Stromal cell of bone marrow (primary cell): ENCODE data around the gene PNLIPRP2.
A peak's percentile ranks its signal among the peaks of the same experiment; 100 is the strongest.

Experiments
- DNase-seq: peaks from one replicate; pipeline ENCODE4 v3.0.0-alpha.2; 2012; ENCODE audit warnings: low read depth

PNLIPRP2 gene

GRCh38 chr10:116655568-116655967 is 34.8 kb downstream of the PNLIPRP2 start:
- DNase-seq: no peak

- DNase-seq: no peak
These were observed 35.3 kb downstream of the PNLIPRP2 start for GRCh38 chr10:116656044-116656443.

GRCh38 chr10:116657863-116658551 is 37.3 kb downstream of the PNLIPRP2 start:
- no peak for DNase-seq

GRCh38 chr10:116659049-116659670 is 38.4 kb downstream of the PNLIPRP2 start:
- DNase-seq: no peak

GRCh38 chr10:116660860-116661259 is 40.1 kb downstream of the PNLIPRP2 start:
- no peak for DNase-seq

- DNase-seq: no peak
These were observed 42.6 kb downstream of the PNLIPRP2 start for GRCh38 chr10:116663342-116663741.

GRCh38 chr10:116664631-116665030 is 43.9 kb downstream of the PNLIPRP2 start:
- no peak for DNase-seq

- DNase-seq: peak; percentile 19
These were observed 44.9 kb downstream of the PNLIPRP2 start for GRCh38 chr10:116665541-116666125.

GRCh38 chr10:116667484-116667883 is 46.7 kb downstream of the PNLIPRP2 start:
- no peak for DNase-seq

- DNase-seq: no peak
These were observed 47.3 kb downstream of the PNLIPRP2 start for GRCh38 chr10:116668018-116668417.

GRCh38 chr10:116668446-116668845 is 47.7 kb downstream of the PNLIPRP2 start:
- DNase-seq: no peak

GRCh38 chr10:116669080-116669479 is 48.3 kb downstream of the PNLIPRP2 start:
- DNase-seq: no peak

GRCh38 chr10:116669832-116670644 is 49.3 kb downstream of the PNLIPRP2 start:
- DNase-seq: no peak

- DNase-seq: no peak
These were observed 50.0 kb downstream of the PNLIPRP2 start for GRCh38 chr10:116670706-116671105.

GRCh38 chr10:116671274-116671926 is 50.6 kb downstream of the PNLIPRP2 start:
- no peak for DNase-seq

- no peak for DNase-seq
These were observed 52.1 kb downstream of the PNLIPRP2 start for GRCh38 chr10:116672891-116673290.

GRCh38 chr10:116673866-116674265 is 53.1 kb downstream of the PNLIPRP2 start:
- DNase-seq: no peak

- no peak for DNase-seq
These were observed 54.2 kb downstream of the PNLIPRP2 start for GRCh38 chr10:116674901-116675423.

- no peak for DNase-seq
These were observed 55.4 kb downstream of the PNLIPRP2 start for GRCh38 chr10:116676118-116676517.

GRCh38 chr10:116676633-116677032 is 55.9 kb downstream of the PNLIPRP2 start:
- DNase-seq: no peak

- no peak for DNase-seq
These were observed 58.6 kb downstream of the PNLIPRP2 start for GRCh38 chr10:116679351-116679750.

- DNase-seq: no peak
These were observed 62.4 kb downstream of the PNLIPRP2 start for GRCh38 chr10:116683166-116683565.
